Thyroid gland (tissue), 4 donors: ENCODE data around the gene ICAM5.

Source experiments
- POLR2A ChIP-seq, 2 donors: fragments of 450-650 bp; IDR thresholded peaks; one replicate each; pipeline ENCODE4 v1.6.1; 2017; ENCODE audit warnings: antibody characterized with exemption in 2 of 2, mild to moderate bottlenecking in 2 of 2, moderate library complexity in 1 of 2
- TF ChIP-seq, protein P1 (sequence below), 6 experiments: fragments of 200-600 bp in 3 of 6; fragments of 450-650 bp in 3 of 6; sonication (generic) in 3 of 6; IDR thresholded peaks; one replicate each; pipeline ENCODE4 v1.5.1; 2016 to 2019; ENCODE audit warnings: antibody characterized with exemption in 6 of 6, mild to moderate bottlenecking in 2 of 6, inconsistent platforms in 1 of 6, moderate library complexity in 1 of 6

- TF ChIP-seq, protein P1, sequence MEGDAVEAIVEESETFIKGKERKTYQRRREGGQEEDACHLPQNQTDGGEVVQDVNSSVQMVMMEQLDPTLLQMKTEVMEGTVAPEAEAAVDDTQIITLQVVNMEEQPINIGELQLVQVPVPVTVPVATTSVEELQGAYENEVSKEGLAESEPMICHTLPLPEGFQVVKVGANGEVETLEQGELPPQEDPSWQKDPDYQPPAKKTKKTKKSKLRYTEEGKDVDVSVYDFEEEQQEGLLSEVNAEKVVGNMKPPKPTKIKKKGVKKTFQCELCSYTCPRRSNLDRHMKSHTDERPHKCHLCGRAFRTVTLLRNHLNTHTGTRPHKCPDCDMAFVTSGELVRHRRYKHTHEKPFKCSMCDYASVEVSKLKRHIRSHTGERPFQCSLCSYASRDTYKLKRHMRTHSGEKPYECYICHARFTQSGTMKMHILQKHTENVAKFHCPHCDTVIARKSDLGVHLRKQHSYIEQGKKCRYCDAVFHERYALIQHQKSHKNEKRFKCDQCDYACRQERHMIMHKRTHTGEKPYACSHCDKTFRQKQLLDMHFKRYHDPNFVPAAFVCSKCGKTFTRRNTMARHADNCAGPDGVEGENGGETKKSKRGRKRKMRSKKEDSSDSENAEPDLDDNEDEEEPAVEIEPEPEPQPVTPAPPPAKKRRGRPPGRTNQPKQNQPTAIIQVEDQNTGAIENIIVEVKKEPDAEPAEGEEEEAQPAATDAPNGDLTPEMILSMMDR (IDR thresholded peaks at IDR 0.05), result no peak
- TF ChIP-seq POLR2A (IDR thresholded peaks at IDR 0.05), result peak in 1 of 2 donors; percentile 42
Observed at GRCh38 chr19:10333758-10334587, 44.2 kb downstream of the ICAM5 start.
